Smooth muscle cell of the brain vasculature (primary cell): ENCODE data around the gene CTCFL.

ENCODE experiments used
- DNase-seq: peaks from one replicate; pipeline ENCODE4 v3.0.0-alpha.2; 2012; ENCODE audit warnings: low read depth, low spot score

CTCFL gene

DNA sequence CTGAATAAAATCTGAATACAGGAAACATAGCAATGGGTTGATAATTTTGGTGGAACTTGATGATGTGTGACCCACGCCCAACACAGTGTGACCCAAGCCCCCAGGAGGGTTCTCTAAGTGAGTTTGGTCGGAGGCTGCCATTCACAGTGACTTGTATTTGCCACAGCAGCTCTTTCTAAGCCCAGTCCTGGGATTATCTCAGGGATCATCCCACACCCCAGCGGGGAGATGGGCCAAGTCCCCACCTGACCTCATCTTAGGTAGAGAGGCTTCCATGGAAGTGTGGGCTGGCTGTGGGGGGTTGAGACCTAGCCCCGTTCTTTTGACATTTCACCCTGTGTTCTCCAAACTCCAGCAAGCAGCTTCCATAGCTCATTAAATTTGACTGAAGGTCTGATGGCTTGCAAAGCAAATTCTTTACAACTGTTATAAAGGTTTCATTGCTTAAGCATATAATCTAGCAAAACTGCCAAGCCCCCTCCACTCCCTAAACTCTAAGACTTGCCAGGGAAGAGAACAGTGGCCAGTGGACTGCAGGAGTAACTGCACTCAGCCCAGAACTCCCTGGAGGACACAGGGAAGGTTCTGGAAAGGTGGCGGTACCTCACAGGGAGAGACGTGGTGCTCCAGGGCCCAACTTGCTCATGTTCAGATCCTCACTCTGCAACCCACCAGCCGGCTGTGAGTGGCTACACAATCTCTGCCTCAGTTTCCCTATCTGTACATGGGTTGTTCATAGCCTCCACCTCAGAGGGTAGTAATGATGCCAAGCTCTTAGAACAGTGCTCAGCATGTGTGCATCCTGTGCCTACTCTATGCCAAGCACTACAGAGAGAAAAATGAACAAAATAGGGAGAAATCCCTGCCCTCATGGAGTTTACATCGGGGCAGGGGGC lies 35.0 kb upstream of the CTCFL start:
- DNase-seq: no peak

DNA sequence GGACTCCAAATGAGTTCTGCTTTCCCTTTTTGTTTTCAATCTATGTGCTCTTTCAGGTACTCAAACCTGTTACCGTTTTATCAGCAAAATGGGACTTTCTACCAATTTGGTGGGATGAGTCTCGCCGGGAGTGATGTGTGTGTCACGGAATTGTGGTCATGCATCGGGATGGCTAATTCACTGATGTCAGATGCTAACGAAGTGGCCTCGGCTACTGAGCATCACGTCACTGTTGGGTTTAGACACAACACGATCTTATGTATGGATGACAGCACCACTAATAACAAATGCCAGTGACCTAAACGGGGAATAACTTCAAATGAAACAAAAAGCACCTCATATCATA lies 34.3 kb upstream of the CTCFL start:
- DNase-seq: no peak

DNA sequence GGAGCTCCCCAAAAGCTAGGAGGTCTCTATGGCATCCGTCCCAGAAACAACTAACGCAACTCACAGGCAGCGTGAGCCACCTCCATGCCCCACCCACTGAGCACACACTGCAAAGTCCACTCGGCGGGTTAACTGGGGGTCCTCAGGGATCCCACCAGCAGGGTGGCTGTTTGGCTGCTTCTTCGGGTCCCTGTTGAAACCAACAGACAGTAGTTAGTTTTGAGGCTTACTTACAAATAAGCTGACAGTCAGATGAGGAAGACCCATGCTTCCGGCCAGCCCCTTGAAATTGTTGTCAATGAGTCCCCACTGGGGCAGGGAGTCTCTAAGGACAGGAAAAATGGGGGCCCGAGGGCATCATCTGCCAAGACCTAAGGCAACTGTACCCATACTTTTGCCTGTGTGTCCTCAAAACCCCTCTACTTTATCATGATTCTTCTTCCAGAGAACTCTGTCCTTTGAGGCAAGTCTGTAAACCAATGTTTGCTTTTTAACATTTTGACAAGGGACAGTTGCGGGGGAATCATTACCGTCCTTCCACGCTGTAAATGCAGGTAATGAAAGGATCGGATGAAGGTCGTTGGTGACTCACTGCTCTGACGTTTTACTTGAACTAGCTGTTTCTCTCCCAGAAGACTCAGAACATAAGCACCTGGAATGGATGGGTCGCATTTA lies 33.8 kb upstream of the CTCFL start:
- no peak for DNase-seq

DNA sequence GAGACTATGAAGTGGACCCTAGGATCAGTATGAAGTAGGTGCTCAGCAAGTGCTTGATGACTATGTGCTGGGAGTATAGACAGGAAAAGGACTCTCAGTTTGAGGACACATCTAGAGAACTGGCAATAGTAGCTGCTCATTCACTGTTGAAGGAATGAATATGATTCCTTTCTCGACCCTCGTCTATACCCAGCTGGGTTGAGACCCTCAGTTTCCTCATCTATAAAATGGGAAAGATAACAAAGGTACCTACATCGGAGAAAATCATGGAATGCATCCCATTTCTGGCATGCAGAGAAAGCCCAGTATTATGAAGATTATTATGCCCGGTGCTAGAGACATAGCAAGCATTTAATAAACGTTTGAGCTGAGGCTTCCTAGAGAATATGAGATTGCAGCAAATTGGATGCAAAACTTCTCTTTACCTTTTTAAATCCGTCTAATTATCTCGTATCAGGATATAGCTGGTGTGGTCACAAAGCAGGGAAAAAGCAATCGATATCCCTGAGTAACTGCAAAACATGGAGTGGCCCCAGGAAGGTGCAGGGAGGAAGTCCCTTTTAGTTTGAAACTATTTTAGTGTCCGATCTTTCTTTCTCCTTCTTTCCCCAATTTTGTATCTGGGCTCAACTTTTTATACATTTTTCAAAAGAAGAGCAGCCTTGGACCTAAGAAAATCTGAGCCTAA lies 33.1 kb upstream of the CTCFL start:
- DNase-seq: no peak

DNA sequence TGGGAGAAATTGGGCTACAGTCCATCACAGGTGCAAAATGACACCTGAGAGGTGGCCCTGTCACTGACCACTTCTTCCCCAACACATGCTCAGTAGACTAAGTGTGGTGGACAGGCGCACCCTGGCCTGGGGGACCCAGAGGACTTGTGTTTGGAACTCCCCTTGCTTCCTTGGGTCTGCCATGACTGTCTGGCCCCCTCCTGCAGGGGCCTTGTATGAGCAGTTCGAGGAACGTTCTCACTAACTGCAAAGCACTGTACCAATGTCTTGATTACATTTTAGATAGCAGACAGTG lies 32.0 kb upstream of the CTCFL start:
- no peak for DNase-seq

DNA sequence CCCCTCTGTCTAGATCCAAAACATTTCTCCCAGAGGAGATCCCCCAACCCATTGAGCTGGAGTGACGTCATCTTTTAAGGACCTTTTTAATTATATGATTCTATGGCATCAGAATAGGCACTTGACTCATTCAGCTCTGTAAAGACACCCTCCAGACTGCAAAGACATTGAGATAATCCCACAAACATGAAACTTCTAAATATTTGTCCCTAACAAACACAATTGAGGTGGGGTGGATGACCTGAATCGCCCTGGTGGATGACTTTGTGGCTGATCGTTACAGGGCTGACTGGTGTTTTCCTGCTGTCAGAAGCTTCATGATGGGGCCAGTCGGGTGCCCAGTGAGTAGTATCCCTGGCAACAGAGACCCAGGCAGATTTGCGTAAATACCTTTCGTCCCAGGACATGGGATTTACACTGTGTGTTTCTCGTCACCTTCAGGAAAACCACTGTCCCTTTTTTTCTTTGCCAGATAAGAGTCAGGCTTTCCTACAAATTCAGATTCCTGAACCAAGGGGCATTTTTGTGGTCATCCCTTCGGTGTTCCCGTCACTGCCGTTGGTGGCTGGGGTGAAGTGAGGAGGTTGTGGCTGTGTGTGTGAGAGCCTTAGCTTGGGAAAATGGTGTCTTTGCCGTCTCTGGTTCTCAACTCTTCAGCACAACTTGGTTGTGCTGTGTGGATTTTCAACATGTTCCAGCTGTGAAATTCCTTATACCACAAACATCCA lies 30.7 kb upstream of the CTCFL start:
- no peak for DNase-seq

DNA sequence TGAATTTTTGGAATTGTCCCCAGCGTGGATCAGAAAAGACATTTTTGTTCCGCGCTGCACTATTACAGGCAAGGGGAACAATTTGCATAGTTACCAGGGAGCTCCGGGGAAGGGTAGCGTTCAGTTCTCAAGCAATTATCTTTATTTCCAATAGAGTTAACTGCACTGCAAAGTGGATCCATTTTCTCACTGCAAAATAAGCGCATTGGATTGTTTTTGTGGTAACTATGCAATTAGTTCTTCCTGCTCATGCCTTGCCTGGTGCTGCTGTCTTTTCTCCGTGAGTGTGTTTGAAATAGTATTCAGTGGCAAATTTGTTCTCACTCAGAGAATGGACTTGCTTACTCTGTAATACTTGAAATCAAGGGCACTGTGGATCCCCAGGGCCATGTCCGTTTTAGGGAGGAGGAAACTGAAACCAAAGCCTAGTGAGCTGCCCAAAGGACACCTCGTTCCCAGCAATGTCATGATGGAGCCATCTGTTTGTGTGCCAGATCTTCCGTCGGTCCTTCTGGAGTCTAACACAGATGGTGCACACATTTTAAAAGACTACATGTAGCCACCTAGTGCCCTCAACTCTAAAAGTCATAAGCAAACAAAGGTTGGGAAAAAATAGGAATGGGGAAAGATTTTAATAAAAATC lies 28.6 kb upstream of the CTCFL start:
- DNase-seq: no peak

DNA sequence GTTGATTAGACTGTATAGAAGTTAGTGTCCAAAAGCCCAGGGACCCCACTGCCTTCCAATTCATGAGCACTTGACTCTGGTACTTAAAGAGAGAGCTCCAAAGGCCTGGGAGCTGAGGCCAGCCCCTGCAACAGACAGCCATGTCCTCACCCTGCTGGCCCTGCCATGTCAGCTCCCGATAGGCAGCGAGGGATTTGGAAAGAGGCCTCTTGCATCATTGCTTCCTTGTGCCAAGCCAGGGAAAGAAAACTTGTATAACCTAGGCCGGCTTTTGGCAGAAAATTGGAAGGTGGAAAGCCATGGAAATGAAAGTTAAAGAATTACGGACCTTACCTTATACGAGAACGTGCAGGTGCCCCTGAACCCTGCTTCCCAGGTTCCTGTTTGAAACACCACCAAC lies 27.5 kb upstream of the CTCFL start:
- DNase-seq: no peak

DNA sequence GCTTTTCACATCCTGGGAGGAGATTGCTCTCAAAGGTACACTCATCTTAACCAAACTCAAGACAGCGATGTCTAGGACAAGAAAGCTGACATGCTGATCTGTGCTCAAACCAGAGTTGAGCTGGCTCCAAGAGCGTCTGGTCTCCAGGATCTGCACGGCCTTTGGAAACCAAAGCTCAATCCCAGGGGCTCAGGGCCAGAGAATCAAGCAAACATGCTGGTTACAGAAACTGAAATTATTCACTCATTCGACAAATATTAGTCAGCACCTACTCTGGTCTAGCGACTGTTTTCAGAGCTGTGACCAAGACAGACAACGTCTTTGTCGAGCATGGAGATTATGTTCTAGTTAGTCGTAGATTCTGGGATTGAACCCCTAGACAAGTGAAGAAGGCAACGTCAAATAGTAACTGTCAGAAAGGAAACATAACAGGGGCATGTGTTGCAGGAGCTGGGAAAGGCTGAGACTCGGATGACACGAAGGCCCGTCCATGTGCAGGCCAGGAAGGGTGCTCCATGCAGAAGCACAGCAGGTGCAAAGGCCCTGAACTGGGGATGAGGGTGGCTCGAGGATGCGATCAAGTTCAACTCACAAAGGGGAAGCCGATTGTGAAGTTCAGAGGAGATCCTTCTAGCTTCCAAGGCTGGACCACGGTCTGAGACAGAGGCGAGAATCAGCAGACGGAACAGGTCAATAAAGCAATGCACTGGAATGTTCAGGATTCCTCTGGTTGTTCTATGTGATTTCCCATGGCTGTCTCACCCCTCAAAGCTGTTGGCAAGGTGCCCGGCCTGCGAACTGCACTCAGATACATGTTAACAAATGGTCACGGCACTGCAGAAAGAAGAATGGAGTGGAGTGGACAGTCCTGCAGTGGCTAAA lies 23.5 kb upstream of the CTCFL start:
- DNase-seq: no peak

DNA sequence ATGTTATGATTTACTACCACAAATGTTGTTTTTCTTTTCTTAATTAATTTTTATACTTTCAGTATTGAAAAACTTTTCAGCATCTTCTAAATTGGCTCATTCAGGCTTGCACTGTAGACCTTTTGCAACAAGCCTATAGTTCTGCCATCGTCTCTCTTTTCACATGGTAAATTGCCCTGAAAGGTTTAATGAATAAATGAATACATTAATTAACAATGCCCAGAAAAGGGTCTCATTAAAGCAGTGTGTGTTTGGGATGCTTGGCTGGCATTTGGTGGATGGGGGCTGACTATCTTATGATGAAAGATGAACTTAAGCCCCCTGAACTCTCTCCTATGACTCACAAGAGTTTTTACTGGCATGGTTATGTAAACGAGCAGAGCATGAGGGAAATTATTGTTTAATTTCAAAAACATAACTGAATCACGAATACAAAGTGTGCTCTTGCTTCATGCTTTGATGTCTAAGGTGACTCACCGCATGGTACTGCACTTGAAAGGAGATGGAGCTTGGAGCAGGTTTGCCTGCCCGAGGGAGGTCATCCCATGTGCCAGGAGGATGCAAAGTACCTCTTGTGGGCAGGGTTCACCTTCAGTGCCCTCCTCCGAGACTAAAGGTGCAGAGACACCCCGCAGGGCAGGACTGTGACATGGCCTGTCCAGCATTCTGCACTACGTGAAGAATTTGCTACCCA lies 22.2 kb upstream of the CTCFL start:
- no peak for DNase-seq

DNA sequence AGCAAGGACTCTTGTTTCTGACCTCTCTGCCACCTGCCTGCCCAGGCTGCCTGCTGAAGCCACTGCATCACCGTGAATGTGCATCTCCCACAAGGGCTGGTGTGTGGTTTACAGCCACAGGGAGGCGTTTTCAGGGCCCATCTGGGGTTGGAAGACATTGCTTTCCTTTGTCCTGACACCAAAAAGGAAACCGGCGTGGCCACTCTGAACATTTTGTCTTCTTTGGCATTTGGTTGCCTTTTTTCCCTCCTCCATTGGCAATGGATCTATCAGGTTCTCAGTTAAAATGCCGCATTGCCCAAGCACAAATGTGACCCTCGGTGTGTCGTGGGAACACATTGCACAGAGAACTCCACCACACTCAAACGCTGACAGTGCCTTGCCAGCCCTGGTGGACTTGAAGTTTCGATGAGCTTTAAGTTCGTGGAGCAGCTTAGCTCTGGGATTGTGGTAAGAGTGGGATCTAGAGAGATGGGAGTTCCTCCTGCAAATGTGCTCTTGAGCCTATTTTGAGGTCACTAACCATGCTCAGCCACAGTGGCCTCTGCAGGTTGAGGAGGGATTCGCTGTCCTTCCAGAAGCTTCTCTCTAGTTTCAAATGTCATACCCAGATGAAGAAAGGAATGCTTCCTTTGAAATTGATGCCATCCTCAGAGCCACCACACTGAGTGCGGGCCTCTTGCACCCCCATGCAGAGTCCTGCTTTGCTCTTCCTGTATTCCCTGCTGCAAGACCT lies 21.2 kb upstream of the CTCFL start:
- DNase-seq: no peak

DNA sequence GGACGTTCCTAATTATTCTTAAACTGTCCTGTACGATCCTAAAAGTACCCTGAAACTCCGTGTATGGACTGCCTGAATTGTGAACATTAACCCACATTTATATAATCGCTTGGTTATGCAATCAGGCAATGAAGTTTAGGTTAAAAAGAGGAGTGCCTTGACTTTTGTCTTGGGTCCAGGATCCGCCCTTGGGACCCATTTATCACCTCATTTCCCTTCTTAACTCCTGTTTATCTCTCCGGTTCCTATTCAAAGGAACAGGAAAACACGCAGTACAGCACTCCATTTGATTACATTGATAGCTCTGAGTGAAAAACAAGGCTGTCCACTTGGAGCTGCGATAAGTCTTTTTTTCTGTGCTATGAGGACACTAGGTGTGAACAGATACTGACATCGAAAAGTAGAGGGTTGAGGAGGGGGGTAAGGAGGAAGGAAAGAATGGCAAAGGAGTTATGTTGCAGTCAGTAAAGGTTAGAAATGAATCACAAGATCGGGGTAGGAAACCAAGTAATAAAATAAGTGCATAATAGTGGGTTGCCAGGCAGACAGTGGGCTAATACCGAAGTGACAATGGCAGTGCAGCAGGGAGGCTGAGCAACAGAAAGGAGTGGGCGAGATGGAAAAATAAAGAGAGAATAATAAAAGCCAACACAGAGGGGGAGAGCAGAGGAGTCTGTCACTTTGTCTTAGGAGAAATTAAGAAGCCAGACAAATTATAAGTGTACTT lies 20.1 kb upstream of the CTCFL start:
- DNase-seq: no peak

DNA sequence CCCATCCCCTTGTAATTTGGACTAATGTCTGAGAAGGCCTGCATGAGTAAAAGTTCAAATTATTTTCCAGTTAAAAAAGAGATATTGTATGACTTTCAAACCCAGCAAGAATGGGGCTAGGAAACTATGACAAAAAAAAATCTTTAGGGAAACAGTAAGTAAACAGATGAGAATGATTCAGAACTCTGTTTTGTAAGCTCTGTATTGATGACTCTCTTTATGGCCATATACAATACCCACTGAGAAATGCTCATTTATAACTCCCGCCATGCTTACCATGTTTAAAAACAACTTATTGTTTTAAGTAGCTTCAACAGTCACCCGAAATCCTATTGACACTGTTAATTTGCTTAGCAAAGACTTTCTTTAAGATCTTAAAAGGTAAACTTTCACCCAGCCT lies 18.8 kb upstream of the CTCFL start:
- DNase-seq: no peak

DNA sequence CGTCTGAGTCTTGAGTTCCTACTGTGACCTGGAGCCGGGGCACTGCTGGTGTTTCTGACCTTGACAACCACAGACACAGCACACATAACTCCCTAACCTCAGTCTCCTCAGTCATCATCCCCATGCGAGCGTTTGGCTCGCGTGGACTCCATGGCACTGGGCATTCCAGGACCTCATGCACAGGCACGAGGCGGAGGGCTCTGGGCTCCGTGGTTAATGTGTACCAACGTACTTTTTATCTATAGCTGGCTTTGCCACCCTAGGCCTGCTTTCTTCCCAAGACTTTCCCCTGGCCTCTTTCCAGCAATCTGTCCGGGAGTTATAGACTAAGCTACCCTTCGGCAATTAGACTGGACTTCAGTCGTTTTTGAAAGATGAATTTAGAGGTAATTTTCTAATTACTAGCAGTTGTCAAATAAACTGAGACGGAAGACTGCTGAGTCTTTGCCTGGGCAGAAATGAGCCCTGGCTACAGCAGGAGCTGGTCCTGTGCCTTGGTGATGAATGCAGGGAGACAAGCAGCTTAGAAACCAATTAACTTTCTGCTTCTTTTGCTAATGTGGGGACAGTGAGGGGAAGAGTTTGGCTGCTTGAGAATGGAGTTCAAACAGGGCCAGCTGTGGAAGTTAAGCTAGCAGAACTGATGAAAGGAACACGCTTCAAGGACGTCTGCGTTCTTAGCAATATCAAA lies 16.1 kb upstream of the CTCFL start:
- DNase-seq: no peak

DNA sequence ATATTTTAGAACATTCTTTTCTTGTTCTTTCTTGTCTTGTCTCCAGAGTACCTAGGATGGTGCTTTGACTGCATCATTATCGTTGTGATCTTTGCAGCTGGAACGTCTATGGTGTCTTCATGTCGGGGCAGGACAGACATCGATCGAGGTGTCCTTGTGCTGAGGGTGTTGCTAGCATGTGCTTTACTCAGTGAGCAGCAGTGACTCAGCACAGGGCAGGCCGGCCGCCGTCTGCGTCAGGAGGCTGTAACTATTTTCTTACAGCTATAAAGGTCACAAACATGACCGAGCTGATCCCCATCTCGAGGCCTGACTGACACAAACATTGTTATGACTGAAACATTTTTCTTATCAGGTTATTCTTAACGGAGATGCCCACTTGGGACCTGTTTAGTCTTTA lies 14.9 kb upstream of the CTCFL start:
- no peak for DNase-seq

DNA sequence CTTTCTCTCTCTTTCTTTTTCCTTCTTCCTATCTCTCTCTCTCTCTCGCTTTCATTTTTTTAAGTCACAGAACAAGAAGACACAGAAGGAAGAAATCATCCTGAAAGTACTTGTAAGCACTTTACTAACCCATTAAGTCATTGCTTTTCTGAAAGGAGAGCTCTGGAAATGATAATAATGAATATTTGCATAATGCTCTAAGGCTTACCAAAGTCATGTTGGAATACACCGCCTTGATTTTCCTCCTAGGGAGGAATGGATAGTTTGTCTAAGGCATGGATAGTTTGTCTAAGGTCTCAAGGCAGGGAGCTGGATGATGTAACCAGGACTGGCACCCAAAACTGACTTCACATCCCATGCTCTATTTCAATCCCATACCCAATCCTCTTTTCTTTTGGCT lies 12.9 kb upstream of the CTCFL start:
- no peak for DNase-seq

DNA sequence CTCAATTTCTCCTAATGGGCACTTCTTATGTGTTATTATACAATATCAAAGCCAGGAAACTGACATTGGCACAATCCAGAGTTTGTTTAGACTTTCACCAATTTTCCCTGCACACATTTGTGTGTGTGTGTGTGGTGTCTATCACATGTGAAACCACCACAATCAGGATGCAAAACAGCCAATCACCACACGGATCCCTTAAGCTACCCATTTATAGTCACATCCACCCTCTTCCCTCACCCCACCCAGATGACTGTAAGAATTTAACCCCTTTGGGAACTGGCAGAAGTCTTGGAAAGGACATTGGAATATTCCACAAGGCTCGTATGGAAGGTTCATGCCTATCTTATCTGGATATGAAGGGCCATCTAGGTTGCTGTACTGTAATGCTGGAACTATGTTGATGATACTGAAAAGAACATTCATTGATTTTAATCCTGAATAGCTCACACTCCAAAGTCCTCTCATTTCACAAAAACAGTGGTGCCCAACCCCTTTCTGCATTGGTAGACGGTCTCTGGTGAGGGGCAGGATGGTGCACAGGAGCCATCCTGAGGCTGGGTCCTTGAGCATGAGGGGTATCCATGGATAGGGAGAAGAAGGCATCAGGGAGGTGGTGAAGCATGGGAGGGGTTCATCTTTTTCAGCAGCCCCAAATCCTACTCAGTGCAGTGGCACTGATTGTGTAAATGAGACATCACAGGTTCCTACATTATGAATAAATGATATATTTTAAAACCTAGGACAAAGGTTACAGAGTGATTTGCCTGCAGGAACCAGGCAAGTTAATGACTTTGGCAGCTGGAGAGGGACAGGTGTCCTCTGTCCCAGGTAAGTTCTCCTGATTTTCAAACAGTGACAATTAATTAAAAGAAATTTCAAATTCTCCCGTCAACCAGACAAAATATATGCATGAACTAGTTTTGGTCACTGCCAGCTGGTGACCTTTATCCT lies 12.1 kb upstream of the CTCFL start:
- no peak for DNase-seq
